DLD1 (cell line): Measurements from ENCODE around the gene KPNA6.
"Not testable (repeated sequence)": the region's sequence is repeated elsewhere in the genome, so short reads cannot be mapped to it uniquely, and the experiment has no call there.

Experiments used
- in situ Hi-C: cut with HindIII; loops from 2 replicates; pipeline ENCODE4 v1.10.0; 2017; ENCODE audit warnings: low sequenced_read_pairs

The KPNA6 gene

DNA sequence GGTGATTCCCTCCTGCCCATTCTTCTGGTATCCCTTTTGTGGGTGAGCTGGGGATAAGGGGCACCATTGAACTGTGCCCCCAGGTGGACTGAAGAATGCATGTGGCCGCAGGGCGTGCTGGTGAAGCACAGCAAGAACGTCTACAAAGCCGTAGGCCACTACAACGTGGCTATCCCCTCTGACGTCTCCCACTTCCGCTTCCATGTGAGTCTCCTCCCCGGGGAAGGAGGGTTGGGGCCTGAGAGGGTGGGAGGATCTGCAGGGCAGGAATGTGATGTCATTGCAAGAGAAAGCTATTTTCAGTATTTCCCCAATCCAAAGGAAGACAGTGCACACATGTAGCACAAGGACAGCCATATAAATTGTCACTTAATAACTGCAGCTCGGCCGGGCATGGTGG lies 7.5 kb upstream of the KPNA6 start:
- in situ Hi-C loops: no loop called here

DNA sequence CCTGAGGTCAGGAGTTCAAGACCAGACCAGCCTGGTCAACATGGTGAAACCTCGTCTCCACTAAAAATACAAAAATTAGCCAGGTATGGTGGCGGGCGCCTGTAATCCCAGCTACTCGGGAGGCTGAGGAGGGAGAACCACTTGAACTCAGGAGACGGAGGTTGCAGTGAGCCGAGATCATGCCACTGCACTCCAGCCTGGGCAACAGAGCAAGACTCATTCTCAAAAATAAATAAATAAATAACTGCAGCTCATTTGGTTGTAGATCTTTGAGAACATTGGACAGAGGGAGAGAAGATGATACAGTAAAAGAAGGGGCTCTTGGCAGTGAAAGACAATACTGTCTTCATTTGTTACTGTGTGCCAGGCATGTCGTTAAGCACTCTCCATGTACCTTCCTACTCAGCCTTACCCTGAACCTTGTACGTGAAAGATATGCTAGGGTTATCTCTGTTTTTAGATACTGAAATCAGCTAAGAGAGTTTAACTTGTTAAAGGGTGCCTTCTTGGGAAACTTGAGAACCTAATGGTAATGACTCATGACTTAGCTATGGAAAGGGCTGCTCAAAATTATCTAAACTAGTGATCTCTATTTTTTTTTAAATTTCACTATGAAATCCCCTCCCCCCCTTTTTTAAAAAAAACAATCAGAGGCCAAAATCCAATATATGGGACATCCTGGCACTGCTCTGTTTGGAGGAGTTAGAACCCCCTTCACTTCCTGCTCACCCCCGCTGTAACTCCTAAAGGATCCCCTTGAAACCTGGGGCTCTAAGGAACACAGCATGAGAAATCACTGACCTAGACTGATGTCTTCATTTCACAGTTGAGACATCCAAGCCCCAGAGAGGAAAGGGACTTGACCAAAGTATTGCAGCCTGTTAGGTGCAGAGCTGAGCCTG lies 6.8 kb upstream of the KPNA6 start:
- in situ Hi-C loops: no loop called here

DNA sequence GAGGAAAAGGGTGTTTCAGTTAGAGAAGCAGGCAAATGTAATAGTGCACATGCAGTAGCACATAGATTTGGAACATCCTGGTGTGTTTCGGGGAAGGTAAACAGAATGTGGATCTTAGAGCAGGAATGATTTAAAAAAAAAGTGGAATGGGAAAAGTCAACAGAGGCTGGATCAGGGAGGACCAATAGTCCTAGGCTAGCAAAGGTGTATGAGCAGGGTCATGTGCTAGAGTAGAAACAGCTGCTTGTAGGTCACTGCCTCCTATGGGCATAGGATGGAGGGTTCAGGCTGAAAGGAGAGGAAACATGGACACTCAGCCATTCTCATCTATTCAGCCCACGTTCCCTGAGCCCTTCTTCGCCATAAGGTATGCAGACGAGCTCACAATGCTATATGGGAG lies 3.7 kb upstream of the KPNA6 start:
- in situ Hi-C loops: no loop called here

DNA sequence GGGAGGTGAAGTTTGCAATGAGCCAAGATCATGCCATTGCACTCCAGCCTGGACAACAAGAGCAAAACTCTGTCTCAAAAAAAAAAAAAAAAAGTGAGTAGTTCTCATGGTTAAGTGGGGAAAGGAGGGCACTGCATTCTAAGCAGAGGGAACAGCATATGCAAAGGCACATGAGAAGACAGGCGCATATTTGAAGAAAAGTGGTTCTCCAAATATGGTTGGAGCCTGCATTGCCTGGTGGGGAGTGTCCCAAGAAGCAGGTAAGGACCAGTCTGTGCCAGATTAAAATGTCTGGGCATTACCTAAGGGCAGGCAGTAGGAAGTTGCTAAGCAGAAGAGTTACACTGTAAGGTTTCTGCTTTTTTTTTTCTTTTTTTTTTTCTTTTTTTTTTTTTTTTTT lies 2.5 kb upstream of the KPNA6 start:
- in situ Hi-C loops: no loop called here

DNA sequence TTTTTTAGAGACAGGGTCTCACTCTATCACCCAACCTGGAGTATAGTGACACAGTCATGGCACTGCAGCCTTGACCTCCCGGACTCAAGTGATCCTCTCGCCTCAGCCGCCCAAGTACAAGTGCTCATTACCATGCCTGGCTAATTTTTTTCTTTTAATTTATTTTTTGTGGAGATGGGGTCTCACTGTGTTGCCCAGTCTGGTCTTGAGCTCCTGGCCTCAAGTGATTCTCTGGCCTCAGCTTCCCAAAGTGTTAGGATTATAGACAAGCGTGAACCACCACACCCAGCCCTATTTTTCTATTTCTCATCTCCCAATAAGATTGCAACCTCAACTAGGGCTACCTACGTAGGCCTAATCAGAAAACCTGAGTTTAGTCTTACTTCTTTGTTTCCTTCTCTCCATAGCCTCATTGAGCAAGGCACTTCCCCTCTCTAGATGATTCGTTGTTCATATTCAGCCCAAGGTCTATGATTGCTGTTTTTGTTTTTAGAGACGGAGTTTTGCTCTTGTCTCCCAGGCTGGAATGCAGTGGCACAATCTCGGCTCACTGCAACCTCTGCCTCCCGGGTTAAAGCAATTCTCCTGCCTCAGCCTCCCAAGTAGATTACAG lies 1.1 kb upstream of the KPNA6 start:
- in situ Hi-C loops: no loop called here

- in situ Hi-C loops: no loop called here
Observed at GRCh38 chr1:32111040-32111623, 3.3 kb downstream of the KPNA6 start.

DNA sequence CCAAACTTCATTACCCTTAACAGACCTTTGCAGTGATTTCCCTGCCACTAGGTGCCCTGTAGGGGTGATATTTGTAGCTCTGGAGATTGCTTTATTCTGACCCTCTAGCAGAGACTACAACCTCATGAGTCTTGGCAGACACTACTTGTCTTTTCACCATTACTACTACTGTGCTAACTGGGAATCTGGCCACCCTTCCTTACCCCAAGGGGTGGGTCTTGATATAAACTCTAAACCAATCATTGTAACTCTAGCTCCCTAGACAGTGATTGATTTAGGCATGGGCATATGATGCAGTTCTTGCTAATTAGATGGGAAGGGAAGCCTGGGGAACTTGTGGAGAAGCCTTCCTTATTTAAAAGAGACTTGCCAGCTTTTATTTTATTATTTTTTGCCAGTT lies 3.9 kb downstream of the KPNA6 start:
- in situ Hi-C loops: no loop called here

DNA sequence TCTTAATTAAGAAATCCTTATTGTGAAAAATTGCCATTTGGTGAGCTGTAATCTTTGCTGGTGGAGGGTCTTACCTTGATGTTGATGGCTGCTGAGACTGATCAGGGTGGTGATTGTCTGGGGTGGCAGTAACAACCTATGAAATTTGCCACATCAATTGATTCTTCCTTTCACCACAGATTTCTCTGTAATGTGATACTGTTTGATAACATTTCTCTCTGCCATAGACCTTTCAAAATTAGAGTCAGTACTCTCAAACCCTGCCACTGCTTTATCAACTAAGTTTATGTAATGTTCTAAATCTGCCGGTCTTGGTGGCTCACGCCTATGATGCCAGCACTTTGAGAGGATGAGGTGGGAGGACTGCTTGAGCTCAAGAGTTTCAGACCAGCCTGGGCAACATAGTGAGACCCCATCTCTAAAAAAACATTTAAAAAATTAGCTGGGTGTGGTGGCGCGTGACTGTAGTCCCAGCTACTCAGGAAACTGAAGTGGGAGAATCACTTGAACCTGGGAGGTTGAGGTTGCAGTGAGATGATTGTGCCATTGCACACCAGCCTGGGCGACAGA lies 5.0 kb downstream of the KPNA6 start:
- in situ Hi-C loops: no loop called here

GRCh38 chr1:32113436-32113835 lies 5.6 kb downstream of the KPNA6 start:
- in situ Hi-C loops: not testable (repeated sequence)

DNA sequence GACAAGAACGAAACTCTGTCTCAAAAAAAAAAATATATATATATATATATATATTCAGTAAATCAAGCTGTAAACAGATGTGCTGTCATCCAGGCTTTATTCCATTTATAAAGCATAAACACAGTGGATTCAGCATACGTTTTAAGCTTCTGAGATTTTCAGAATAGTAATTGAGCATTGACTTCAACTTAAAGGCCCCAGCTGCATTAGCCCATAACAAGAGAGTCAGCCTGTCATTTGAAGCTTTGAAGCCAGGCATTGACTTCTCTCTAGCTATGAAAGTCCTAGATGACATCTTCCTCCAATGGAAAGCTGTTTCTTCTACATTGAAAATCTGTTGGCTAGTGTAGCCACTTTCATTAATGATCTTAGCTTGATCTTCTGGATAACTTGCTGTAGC lies 6.6 kb downstream of the KPNA6 start:
- in situ Hi-C loops: no loop called here

GRCh38 chr1:32115496-32115895 lies 7.6 kb downstream of the KPNA6 start:
- in situ Hi-C loops: no loop called here

- in situ Hi-C loops: no loop called here
Observed at GRCh38 chr1:32116531-32116930, 8.7 kb downstream of the KPNA6 start.

- in situ Hi-C loops: no loop called here
Observed at GRCh38 chr1:32122151-32122550, 14.3 kb downstream of the KPNA6 start.

GRCh38 chr1:32123361-32123760 lies 15.5 kb downstream of the KPNA6 start:
- in situ Hi-C loops: not testable (repeated sequence)

DNA sequence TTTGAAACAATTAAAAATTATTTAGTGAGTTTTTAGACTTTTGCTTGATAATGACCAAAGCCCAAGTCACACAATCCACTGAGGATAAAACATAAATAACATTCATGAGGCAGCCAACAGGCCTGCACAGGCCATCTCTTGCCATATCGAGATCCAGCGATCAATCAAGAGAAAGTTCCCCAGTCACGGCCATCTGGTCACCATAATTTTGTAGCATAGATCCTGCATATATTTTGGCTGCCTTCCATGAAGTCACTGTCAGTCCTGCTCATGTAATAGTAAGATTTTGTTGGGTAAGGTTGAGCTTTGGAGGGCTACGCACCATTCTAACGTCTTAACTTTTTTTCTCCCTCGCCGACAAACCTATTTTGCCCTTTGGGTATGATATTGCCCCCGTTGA lies 17.5 kb downstream of the KPNA6 start:
- in situ Hi-C loops: no loop called here

- in situ Hi-C loops: no loop called here
Observed at GRCh38 chr1:32126770-32127169, 18.9 kb downstream of the KPNA6 start.

GRCh38 chr1:32127409-32128198 lies 19.7 kb downstream of the KPNA6 start:
- in situ Hi-C loops: no loop called here

GRCh38 chr1:32128479-32128878 lies 20.6 kb downstream of the KPNA6 start:
- in situ Hi-C loops: no loop called here

DNA sequence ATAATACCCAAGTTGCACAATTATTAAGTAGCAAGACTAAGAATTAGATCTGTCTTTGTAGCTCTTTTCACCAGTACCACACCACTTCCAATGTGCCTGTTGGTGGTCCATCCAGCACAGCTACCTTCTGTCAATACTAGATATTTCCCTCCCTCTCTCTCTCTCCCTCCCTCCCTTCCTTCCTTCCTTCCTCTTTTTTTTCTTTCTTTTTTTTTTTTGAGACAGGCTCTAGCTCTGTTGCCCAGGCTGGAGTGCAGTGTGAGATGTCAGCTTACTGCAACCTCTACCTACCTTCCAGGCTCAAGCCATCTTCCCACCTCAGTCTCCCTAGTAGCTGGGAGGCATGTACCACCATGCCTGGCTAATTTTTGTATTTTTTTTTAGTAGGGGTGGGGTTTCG lies 21.1 kb downstream of the KPNA6 start:
- in situ Hi-C loops: no loop called here

- in situ Hi-C loops: not testable (repeated sequence)
Observed at GRCh38 chr1:32133950-32134280, 26.1 kb downstream of the KPNA6 start.

DNA sequence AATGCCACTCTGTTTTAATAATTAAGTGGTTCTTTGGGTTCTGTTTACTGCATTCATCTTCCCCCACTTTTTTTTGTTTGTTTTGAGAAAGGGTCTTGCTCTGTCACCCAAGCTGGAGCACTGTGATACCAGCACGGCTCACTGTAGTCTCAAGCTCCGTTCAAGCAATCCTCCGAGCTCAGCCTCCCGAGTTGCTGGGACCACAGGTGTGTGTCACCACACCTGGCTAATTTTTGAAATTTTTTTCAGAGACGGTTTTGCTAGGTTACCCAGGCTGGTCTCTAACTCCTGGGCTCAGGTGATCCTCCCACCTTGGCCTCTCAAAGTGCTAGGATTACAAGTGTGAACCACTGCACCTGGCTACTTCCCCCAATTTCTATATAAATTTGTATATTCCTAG lies 29.3 kb downstream of the KPNA6 start:
- in situ Hi-C loops: no loop called here
